Measurements from ENCODE around the gene PDE6C.
"Not testable (repeated sequence)": the region's sequence is repeated elsewhere in the genome, so short reads cannot be mapped to it uniquely, and the experiment has no call there.

PDE6C gene

GRCh38 chr10:93652857-93653256, 40.5 kb downstream of the PDE6C start:
- DNase-seq: no peak

- DNase-seq: no peak
Observed at GRCh38 chr10:93654201-93654600, 41.9 kb downstream of the PDE6C start.

- DNase-seq: no peak
Observed at GRCh38 chr10:93656155-93656554, 43.8 kb downstream of the PDE6C start.

- no peak for DNase-seq
Observed at GRCh38 chr10:93657757-93658156, 45.4 kb downstream of the PDE6C start.

GRCh38 chr10:93666030-93666429, 53.7 kb downstream of the PDE6C start:
- no peak for DNase-seq

- no peak for DNase-seq
Observed at GRCh38 chr10:93667795-93668194, 55.5 kb downstream of the PDE6C start.

GRCh38 chr10:93670372-93670771, 58.0 kb downstream of the PDE6C start:
- DNase-seq: no peak

- no peak for DNase-seq
Observed at GRCh38 chr10:93671042-93671441, 58.7 kb downstream of the PDE6C start.

- DNase-seq: no peak
Observed at GRCh38 chr10:93672022-93672678, 59.8 kb downstream of the PDE6C start.

- no peak for DNase-seq
Observed at GRCh38 chr10:93672890-93673289, 60.6 kb downstream of the PDE6C start.

GRCh38 chr10:93673791-93674190, 61.5 kb downstream of the PDE6C start:
- DNase-seq: no peak

GRCh38 chr10:93678386-93678785, 66.0 kb downstream of the PDE6C start:
- no peak for DNase-seq

- no peak for DNase-seq
Observed at GRCh38 chr10:93678805-93679587, 66.7 kb downstream of the PDE6C start.

- DNase-seq: no peak
Observed at GRCh38 chr10:93680412-93681047, 68.2 kb downstream of the PDE6C start.

- DNase-seq: no peak
Observed at GRCh38 chr10:93687737-93688136, 75.4 kb downstream of the PDE6C start.

- no peak for DNase-seq
Observed at GRCh38 chr10:93695740-93696139, 83.4 kb downstream of the PDE6C start.

GRCh38 chr10:93696582-93696981, 84.2 kb downstream of the PDE6C start:
- not testable (repeated sequence) for DNase-seq

- DNase-seq: no peak
Observed at GRCh38 chr10:93697207-93697606, 84.9 kb downstream of the PDE6C start.

GRCh38 chr10:93701866-93702209, 89.5 kb downstream of the PDE6C start:
- no peak for DNase-seq

- peak; percentile 48 for DNase-seq
Observed at GRCh38 chr10:93702210-93703001, 90.1 kb downstream of the PDE6C start, which contains the start of gene FRA10AC1. TSS of gene FRA10AC1 (minus strand) at chr10:93702592. CDS start at chr10:93700106, 2,486 bp downstream.

- DNase-seq: no peak
Observed at GRCh38 chr10:93703066-93703465, 90.7 kb downstream of the PDE6C start.

- no peak for DNase-seq
Observed at GRCh38 chr10:93703841-93704240, 91.5 kb downstream of the PDE6C start.

- DNase-seq: no peak
Observed at GRCh38 chr10:93704451-93704850, 92.1 kb downstream of the PDE6C start.

All from NCI-H1436 treated with DMSO at 0.1 percent for 48 hours (cell line).